Measurements from ENCODE around the gene MBOAT2.

Gene MBOAT2

DNA sequence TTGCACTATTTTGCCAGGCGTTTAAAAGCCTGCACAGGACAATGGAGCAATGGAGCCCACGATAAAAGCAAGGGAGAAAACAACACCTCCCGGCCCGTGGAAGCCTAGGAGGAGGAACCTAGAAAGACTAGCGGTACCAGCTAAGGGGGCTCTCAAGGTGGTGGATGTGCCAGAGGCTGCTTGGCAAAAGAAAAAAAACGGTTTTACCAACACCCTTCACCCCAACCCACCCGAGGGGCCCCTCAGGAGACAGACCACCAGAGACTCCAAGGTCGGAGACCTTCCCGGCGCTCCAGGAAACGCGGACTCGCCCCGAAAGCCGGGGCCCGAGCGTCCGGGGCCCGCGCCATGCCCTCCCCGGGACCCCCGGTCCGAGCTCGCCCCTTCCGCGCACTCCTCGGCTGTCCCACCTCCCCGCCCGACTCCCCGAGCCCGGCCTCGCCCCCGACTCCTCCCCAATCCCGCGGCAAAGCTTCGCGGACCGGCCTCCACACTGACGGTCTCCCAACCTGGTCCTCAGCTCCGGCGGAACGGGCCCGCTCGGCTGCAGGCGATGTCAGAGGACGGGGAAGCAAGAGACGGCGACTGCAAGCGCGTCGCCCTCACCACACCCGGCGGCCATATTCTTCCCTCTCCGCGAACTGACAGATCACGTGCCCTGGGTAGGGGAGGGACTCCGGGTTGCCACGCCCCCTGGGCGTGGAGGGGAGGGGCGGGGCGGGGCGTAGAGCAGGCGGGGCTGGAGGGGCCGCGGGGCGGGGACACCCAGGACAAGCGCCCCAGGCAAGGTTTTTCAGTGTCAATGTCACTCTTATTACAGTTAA lies 166.3 kb downstream of the MBOAT2 start, which contains the start of gene KIDINS220:
KIDINS220 (minus strand) TSS at position 643 of the 824 bp plus-strand sequence. CDS start 10,520 bp downstream, outside the sequence.
- CTCF ChIA-PET, result no interaction called here
- DNase-seq (ENCODE audit: extremely low spot score), result peak; percentile 99
- TF ChIP-seq, protein P1, sequence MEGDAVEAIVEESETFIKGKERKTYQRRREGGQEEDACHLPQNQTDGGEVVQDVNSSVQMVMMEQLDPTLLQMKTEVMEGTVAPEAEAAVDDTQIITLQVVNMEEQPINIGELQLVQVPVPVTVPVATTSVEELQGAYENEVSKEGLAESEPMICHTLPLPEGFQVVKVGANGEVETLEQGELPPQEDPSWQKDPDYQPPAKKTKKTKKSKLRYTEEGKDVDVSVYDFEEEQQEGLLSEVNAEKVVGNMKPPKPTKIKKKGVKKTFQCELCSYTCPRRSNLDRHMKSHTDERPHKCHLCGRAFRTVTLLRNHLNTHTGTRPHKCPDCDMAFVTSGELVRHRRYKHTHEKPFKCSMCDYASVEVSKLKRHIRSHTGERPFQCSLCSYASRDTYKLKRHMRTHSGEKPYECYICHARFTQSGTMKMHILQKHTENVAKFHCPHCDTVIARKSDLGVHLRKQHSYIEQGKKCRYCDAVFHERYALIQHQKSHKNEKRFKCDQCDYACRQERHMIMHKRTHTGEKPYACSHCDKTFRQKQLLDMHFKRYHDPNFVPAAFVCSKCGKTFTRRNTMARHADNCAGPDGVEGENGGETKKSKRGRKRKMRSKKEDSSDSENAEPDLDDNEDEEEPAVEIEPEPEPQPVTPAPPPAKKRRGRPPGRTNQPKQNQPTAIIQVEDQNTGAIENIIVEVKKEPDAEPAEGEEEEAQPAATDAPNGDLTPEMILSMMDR (IDR thresholded peaks at IDR 0.05; ENCODE audit: control extremely low read depth, extremely low read depth, low read depth, missing control alignments), result no peak
- POLR2A ChIA-PET, result no interaction called here

DNA sequence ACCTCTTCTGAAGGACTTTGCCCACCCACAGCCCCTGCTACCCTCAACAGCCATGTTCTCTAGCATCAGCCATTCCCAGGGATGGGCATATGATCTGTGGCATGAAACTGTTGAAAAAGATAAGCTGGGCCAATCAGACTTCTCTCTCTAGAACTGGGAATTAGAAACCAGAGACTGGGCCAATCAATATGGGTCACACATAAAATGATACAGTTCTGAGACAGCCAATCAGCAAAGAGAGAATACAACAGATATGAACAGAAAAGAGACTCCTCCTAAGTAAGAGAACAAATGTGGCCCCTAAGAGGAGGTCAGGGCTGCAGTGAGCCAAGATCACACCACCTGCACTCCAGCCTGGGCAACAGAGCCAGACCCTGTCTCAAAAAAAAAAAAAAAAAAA lies 168.2 kb downstream of the MBOAT2 start:
- ChIA-PET POLR2A (no interaction called here), CTCF (interaction anchor here (1.3 kb wide), 1 partner anchor 1237 kb away, joined by 3 read pairs; no protein-coding TSS in a partner anchor)
- no peak for DNase-seq (ENCODE audit: extremely low spot score)
- TF ChIP-seq, protein P1 (IDR thresholded peaks at IDR 0.05; ENCODE audit: control extremely low read depth, extremely low read depth, low read depth, missing control alignments), result no peak

DNA sequence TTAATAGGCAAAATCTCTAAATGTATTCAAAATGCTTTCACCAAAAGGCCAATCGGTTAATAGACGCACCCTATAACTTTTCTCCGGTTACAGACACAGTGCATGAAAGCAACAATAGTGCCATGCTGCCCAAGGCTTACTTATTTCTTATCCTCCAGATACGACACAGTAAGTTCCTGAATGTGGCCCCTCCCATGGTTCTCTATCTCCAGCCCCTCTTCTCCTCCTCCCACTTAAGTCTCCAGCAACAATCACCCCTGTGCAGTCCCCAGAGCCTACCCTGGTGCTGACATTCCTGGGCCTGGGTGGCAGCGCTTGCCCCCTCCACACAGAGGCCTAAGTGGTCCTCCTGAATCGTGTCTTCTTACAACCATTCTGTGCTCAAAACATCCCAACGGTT lies 169.6 kb downstream of the MBOAT2 start:
- POLR2A ChIA-PET, result interaction anchor here (0.7 kb wide), 1 partner anchor 152 kb away, joined by 5 read pairs; the partner anchor contains the start of gene ID2
- CTCF ChIA-PET, result interaction anchor here (1.0 to 1.3 kb wide), 2 partner anchors 28 to 1239 kb away, joined by 3 read pairs; no protein-coding TSS in a partner anchor
- TF ChIP-seq, protein P1 (IDR thresholded peaks at IDR 0.05; ENCODE audit: control extremely low read depth, extremely low read depth, low read depth, missing control alignments), result no peak

DNA sequence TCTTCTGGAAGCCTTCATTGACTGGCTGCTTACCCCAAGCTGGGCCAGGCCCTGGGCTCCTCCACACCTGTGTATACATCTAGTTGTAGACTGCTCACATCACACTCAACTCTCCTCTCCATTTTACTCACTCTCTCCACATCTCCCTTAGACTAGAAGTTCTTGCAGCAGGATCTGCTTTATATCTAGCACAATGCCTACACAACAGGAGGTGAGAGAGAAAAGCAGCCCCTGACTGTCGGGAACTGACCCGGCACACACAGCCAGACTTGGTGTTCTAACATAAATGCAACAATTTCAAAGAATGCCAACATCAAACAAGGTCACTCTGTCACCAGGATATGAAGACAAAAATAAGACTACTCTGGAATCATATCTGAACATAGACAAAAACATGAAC lies 172.0 kb downstream of the MBOAT2 start:
- CTCF ChIA-PET, result interaction anchor here (3.1 kb wide), 1 partner anchor 14 kb away, joined by 15 read pairs; no protein-coding TSS in a partner anchor
- DNase-seq (ENCODE audit: extremely low spot score), result no peak
- POLR2A ChIA-PET, result no interaction called here
- TF ChIP-seq, protein P1 (IDR thresholded peaks at IDR 0.05; ENCODE audit: control extremely low read depth, extremely low read depth, low read depth, missing control alignments), result no peak

More for the DNA sequence above, 169.6 kb downstream of the MBOAT2 start:
- DNase-seq (ENCODE audit: extremely low spot score), result no peak

DNA sequence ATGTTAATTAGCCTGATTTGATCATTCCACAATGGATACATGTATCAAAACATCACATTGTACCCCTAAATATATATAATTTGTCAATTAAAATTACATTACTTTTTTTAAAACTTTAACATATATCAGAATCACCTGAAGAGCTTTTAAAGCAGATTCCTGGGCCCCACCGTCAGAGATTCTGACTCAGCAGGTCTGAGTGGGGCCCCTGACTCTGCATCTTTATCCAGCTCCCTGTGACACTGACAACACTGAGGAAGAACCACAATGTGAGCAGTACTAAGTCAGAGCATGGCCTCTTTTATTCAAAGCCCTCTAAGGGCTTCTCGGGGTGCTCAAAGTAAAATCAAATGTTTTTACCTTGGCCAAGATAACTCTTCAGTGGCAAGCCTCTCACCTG lies 175.8 kb downstream of the MBOAT2 start:
- POLR2A ChIA-PET, result no interaction called here
- TF ChIP-seq, protein P1 (IDR thresholded peaks at IDR 0.05; ENCODE audit: control extremely low read depth, extremely low read depth, low read depth, missing control alignments), result no peak
- no peak for DNase-seq (ENCODE audit: extremely low spot score)
- CTCF ChIA-PET, result interaction anchor here (1.1 to 1.5 kb wide), 2 partner anchors 10 to 46 kb away, joined by 3 to 6 read pairs; no protein-coding TSS in a partner anchor

DNA sequence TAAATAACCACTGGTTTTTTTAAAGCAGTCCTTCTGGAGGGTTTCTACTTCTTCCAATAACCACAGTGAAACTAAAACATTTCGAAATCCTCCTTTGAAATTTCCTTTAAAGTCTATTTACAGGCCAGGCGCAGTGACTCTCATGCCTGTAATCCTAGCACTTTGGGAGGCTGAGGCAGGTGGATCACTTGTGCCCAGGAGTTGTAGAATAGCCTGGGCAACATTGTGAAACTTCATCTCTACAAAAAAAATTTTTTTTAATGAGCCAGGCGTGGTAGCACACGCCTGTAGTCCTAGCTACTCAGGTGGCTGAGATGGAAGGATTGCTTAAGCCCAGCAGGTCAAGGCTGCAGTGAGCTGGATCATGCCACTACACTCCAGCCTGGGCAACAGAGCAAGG lies 181.3 kb downstream of the MBOAT2 start:
- ChIA-PET POLR2A (no interaction called here), CTCF (interaction anchor here (2.2 kb wide), 1 partner anchor 16 kb away, joined by 7 read pairs; no protein-coding TSS in a partner anchor)
- no peak for DNase-seq (ENCODE audit: extremely low spot score)
- TF ChIP-seq, protein P1 (IDR thresholded peaks at IDR 0.05; ENCODE audit: control extremely low read depth, extremely low read depth, low read depth, missing control alignments), result no peak

Data from GM10248 (cell line).